MM.1S (cell line): ENCODE results near the gene BAIAP3.

Source experiments
- DNase-seq: peaks from one replicate; pipeline ENCODE4 v3.0.0-alpha.2; 2015
- H2AFZ ChIP-seq: fragments of 300-600 bp; sonication (generic); 2 replicates; pipeline ENCODE4 v1.6.0; 2016; ENCODE audit warnings: antibody characterized with exemption, low read length
- H3F3A ChIP-seq: fragments of 300-600 bp; sonication (generic); 2 replicates; pipeline ENCODE4 v1.6.1; 2016; ENCODE audit warnings: mild to moderate bottlenecking, antibody characterized with exemption, low read length, moderate library complexity, mixed read lengths; ENCODE audit not compliant: insufficient read depth
- H3K27ac ChIP-seq: fragments of 300-600 bp; sonication (generic); 2 replicates; pipeline ENCODE4 v1.5.1; 2016; ENCODE audit warnings: mild to moderate bottlenecking, low read length
- H3K27me3 ChIP-seq: fragments of 300-600 bp; sonication (generic); replicated peaks from 2 replicates; pipeline ENCODE4 v1.6.0; 2016; ENCODE audit warnings: low read length; ENCODE audit not compliant: insufficient read depth
- H3K36me3 ChIP-seq: fragments of 300-600 bp; sonication (generic); replicated peaks from 2 replicates; pipeline ENCODE4 v1.6.1; 2016; ENCODE audit warnings: mild to moderate bottlenecking, low read length, mixed read lengths; ENCODE audit not compliant: insufficient read depth
- H3K4me1 ChIP-seq: fragments of 300-600 bp; sonication (generic); 2 replicates; pipeline ENCODE4 v1.6.1; 2016; ENCODE audit warnings: low read length, mixed read lengths
- H3K4me2 ChIP-seq: fragments of 300-600 bp; sonication (generic); 2 replicates; pipeline ENCODE4 v1.6.0; 2016; ENCODE audit warnings: low read depth, low read length
- H3K4me3 ChIP-seq: fragments of 300-600 bp; sonication (generic); 2 replicates; pipeline ENCODE4 v1.5.1; 2016; ENCODE audit warnings: low read length, mixed read lengths
- H3K79me2 ChIP-seq: fragments of 300-600 bp; sonication (generic); 2 replicates; pipeline ENCODE4 v1.6.1; 2016; ENCODE audit warnings: mixed run types, low read length, mixed read lengths
- H3K9ac ChIP-seq: fragments of 300-600 bp; sonication (generic); 2 replicates; pipeline ENCODE4 v1.6.1; 2016; ENCODE audit warnings: low read length, mixed read lengths
- H3K9me2 ChIP-seq: fragments of 300-600 bp; sonication (generic); replicated peaks from 2 replicates; pipeline ENCODE4 v1.6.1; 2016; ENCODE audit warnings: mild to moderate bottlenecking, low read length, mixed read lengths; ENCODE audit not compliant: insufficient read depth
- H3K9me3 ChIP-seq: fragments of 300-600 bp; sonication (generic); replicated peaks from 2 replicates; pipeline ENCODE4 v1.6.1; 2016; ENCODE audit warnings: mild to moderate bottlenecking, low read length, mixed read lengths; ENCODE audit not compliant: insufficient read depth
- H4K20me1 ChIP-seq: fragments of 300-600 bp; sonication (generic); 2 replicates; pipeline ENCODE4 v1.6.1; 2016; ENCODE audit warnings: mild to moderate bottlenecking, low read length, moderate library complexity, mixed read lengths; ENCODE audit not compliant: insufficient read depth
- EZH2 ChIP-seq: fragments of 300-600 bp; sonication (generic); optimal IDR thresholded peaks from 2 replicates; pipeline ENCODE3; 2017; ENCODE audit warnings: low read depth, mild to moderate bottlenecking, antibody characterized with exemption, low read length, mixed read lengths
- EZH2phosphoT487 ChIP-seq: fragments of 300-600 bp; sonication (generic); IDR thresholded peaks from 2 replicates; pipeline ENCODE4 v1.6.1; 2018; ENCODE audit warnings: antibody characterized with exemption, low read length
- TF ChIP-seq, protein P1 (sequence below): fragments of 300-600 bp; sonication (generic); IDR thresholded peaks from 2 replicates; pipeline ENCODE4 v1.5.1; 2016; ENCODE audit warnings: antibody characterized with exemption, low read length, mixed read lengths

The BAIAP3 gene

DNA sequence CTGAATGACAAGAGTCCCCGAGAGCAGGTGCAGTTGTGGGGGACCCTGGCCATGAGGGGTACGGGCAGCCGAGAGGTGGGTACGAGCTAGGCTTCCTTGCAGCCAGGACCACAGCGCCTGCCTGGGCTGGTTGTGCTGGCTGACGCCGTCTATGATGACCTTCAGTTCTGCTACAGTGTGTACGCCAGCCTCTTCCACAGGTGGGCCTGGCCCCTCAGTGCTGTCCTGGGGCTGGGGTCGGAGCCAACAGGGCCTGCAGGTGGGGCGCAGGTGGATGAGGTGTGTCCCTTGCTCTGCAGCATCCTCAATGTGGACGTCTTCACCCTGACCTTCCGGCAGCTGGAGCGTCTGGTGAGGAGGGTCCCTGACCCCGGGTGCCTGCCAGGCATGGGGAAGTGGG lies 11.1 kb downstream of the BAIAP3 start:
- Histone ChIP-seq H3K4me2 (no peak overlapping the region), H3K79me2 (no peaks in the 10 kb centered on the region), H3K4me3 (no peak overlapping the region), H3K4me1 (peaks cover 7% of the 10 kb centered on the region), H2AFZ (no peak overlapping the region), H3K9ac (no peak overlapping the region), H3K27me3 (no peaks in the 10 kb centered on the region; the same call in 1 of the 2 replicates), H4K20me1 (no peaks in the 10 kb centered on the region), H3K9me3 (no peaks in the 10 kb centered on the region), H3F3A (no peaks in the 10 kb centered on the region), H3K27ac (no peak overlapping the region), H3K36me3 (no peaks in the 10 kb centered on the region), H3K9me2 (no peaks in the 10 kb centered on the region)
- no peak for DNase-seq
- TF ChIP-seq, protein P1, sequence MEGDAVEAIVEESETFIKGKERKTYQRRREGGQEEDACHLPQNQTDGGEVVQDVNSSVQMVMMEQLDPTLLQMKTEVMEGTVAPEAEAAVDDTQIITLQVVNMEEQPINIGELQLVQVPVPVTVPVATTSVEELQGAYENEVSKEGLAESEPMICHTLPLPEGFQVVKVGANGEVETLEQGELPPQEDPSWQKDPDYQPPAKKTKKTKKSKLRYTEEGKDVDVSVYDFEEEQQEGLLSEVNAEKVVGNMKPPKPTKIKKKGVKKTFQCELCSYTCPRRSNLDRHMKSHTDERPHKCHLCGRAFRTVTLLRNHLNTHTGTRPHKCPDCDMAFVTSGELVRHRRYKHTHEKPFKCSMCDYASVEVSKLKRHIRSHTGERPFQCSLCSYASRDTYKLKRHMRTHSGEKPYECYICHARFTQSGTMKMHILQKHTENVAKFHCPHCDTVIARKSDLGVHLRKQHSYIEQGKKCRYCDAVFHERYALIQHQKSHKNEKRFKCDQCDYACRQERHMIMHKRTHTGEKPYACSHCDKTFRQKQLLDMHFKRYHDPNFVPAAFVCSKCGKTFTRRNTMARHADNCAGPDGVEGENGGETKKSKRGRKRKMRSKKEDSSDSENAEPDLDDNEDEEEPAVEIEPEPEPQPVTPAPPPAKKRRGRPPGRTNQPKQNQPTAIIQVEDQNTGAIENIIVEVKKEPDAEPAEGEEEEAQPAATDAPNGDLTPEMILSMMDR = no peak
- TF ChIP-seq EZH2 = no peak
- no peak for TF ChIP-seq EZH2phosphoT487

DNA sequence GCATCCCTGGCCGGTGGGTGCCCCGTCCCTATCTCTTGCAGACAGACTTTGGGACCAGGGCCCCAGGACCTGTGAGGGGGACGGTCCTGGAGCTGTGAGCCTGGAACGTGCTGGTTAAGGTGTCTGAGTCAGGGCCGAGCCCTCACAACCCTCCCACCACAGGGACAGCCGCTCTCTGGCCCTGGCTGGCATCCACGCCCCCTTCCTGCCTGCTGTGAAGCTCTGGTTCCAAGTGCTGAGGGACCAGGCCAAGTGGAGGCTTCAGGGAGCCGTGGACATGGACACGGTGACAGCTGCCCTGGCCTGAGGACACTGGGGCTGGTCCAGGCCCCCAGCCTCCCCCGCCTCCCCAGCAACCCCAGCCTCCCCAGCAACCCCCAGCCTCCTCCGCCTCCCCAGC lies 11.6 kb downstream of the BAIAP3 start:
- Histone ChIP-seq H3K9ac (no peak overlapping the region), H3K4me3 (no peak overlapping the region), H3K36me3 (no peaks in the 10 kb centered on the region), H3K27me3 (no peaks in the 10 kb centered on the region; the same call in 1 of the 2 replicates), H3K4me1 (peaks cover 7% of the 10 kb centered on the region), H3K27ac (no peak overlapping the region), H2AFZ (no peak overlapping the region), H4K20me1 (no peaks in the 10 kb centered on the region), H3K79me2 (peaks cover 3% of the 10 kb centered on the region), H3K4me2 (no peak overlapping the region), H3K9me3 (no peaks in the 10 kb centered on the region), H3F3A (no peaks in the 10 kb centered on the region), H3K9me2 (no peaks in the 10 kb centered on the region)
- no peak for DNase-seq
- TF ChIP-seq, protein P1 = no peak
- TF ChIP-seq EZH2phosphoT487 = no peak
- TF ChIP-seq EZH2 = no peak

DNA sequence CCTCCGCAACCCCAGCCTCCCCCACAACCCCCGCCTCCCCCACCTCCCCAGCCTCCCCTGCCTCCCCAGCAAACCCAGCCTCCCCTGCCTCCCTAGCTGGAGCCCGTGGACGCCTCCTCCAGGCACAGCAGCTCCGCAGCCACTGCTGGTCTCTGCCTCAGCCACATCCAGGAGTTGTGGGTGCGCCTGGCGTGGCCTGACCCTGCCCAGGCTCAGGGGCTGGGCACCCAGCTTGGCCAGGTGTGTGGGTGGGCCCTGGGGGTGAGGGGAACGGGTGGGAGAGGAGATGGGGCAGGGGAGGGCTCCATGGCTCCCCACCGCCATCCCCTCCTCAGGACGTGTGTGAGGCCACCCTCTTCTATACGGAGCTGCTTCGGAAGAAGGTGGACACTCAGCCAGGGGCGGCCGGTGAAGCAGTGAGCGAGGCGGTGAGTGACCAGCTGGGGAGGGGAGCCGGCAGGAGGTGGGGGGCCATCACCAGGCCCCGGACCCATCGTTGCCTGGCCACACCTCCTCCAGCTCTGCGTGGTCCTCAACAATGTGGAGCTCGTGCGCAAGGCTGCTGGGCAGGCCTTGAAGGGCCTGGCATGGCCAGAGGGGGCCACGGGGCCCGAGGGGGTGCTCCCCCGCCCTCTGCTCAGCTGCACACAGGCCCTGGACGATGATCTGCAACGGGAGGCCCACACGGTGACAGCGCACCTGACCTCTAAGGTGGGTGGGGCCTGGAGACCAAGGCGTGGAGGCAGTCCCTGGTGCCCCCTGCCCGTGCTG lies 12.4 kb downstream of the BAIAP3 start:
- DNase-seq = no peak
- Histone ChIP-seq H2AFZ (no peak overlapping the region), H3K36me3 (no peaks in the 10 kb centered on the region), H3K27me3 (no peaks in the 10 kb centered on the region; the same call in 1 of the 2 replicates), H3K9ac (no peak overlapping the region), H3K79me2 (peaks cover 11% of the 10 kb centered on the region), H3K4me2 (no peak overlapping the region), H3K9me2 (no peaks in the 10 kb centered on the region), H3F3A (no peaks in the 10 kb centered on the region), H3K4me3 (no peak overlapping the region), H3K27ac (no peak overlapping the region), H3K4me1 (peaks cover 7% of the 10 kb centered on the region), H4K20me1 (no peaks in the 10 kb centered on the region), H3K9me3 (no peaks in the 10 kb centered on the region)
- no peak for TF ChIP-seq EZH2
- TF ChIP-seq, protein P1 = no peak
- no peak for TF ChIP-seq EZH2phosphoT487
